Mesendoderm (in vitro differentiated cells): ENCODE results near the gene ADSL.

Source experiments
- DNase-seq: peaks from one replicate; pipeline ENCODE4 v3.0.0; 2013
- H2AK5ac ChIP-seq: 2 replicates; pipeline ENCODE4 v1.6.1; 2013; ENCODE audit warnings: low read length, inconsistent platforms
- H2BK120ac ChIP-seq: 2 replicates; pipeline ENCODE4 v1.6.1; 2013; ENCODE audit warnings: low read depth, mild to moderate bottlenecking, low read length, moderate library complexity, mixed read lengths
- H2BK15ac ChIP-seq: replicated peaks from 2 replicates; pipeline ENCODE4 v1.6.1; 2013; ENCODE audit warnings: low read depth, mild to moderate bottlenecking, moderate library complexity
- H2BK5ac ChIP-seq: 2 replicates; pipeline ENCODE4 v1.6.1; 2013; ENCODE audit warnings: low read length, inconsistent platforms
- H3K18ac ChIP-seq: 2 replicates; pipeline ENCODE4 v1.6.1; 2013; ENCODE audit warnings: mild to moderate bottlenecking, low read length, mixed read lengths
- H3K23ac ChIP-seq: one replicate; pipeline ENCODE4 v1.6.1; 2013; ENCODE audit warnings: low read length
- H3K27ac ChIP-seq: 2 replicates; pipeline ENCODE4 v1.5.1; 2013; ENCODE audit warnings: low read depth, mild to moderate bottlenecking, inconsistent platforms, low read length, moderate library complexity
- H3K27me3 ChIP-seq: 2 replicates; pipeline ENCODE4 v1.6.1; 2013; ENCODE audit warnings: low read length, control low read depth, mild to moderate bottlenecking, inconsistent platforms; ENCODE audit not compliant: insufficient read depth, poor library complexity
- H3K36me3 ChIP-seq: 2 replicates; pipeline ENCODE4 v1.6.1; 2013; ENCODE audit warnings: low read length, inconsistent platforms; ENCODE audit not compliant: control insufficient read depth, insufficient read depth
- H3K4ac ChIP-seq: one replicate; pipeline ENCODE4 v1.6.1; 2013; ENCODE audit warnings: low read depth, mild to moderate bottlenecking, low read length, moderate library complexity
- H3K4me1 ChIP-seq: 2 replicates; pipeline ENCODE4 v1.6.1; 2013; ENCODE audit warnings: low read depth, low read length, inconsistent platforms; ENCODE audit not compliant: control insufficient read depth
- H3K4me2 ChIP-seq: 2 replicates; pipeline ENCODE4 v1.6.1; 2013; ENCODE audit warnings: low read length
- H3K4me3 ChIP-seq: 2 replicates; pipeline ENCODE4 v1.5.1; 2013; ENCODE audit warnings: mild to moderate bottlenecking, low read length
- H3K56ac ChIP-seq: one replicate; pipeline ENCODE4 v1.6.1; 2013; ENCODE audit warnings: low read length
- H3K79me1 ChIP-seq: 2 replicates; pipeline ENCODE4 v1.6.1; 2013; ENCODE audit warnings: low read length, inconsistent platforms
- H3K79me2 ChIP-seq: 2 replicates; pipeline ENCODE4 v1.6.1; 2013; ENCODE audit warnings: mild to moderate bottlenecking, low read length; ENCODE audit not compliant: control insufficient read depth, insufficient read depth
- H3K9ac ChIP-seq: 2 replicates; pipeline ENCODE4 v1.6.1; 2013; ENCODE audit warnings: low read length, inconsistent platforms
- H4K5ac ChIP-seq: one replicate; pipeline ENCODE4 v1.6.1; 2013; ENCODE audit warnings: low read length
- H4K8ac ChIP-seq: one replicate; pipeline ENCODE4 v1.6.1; 2013; ENCODE audit warnings: low read depth, mild to moderate bottlenecking, control low read depth, low read length, moderate library complexity
- WGBS: extraction: QIAGEN DNeasy Blood & Tissue Kit; methylation state at CpG from one replicate; pipeline ENCODE4 v1.1.7; 2013; ENCODE audit warnings: low lambda C conversion rate, missing lambda C conversion rate; ENCODE audit not compliant: insufficient coverage; ENCODE audit errors: extremely low coverage; 5-methylcytosine and 5-hydroxymethylcytosine counted together

ADSL gene

GRCh38 chr22:40411506-40411861 lies 65.2 kb downstream of the ADSL start:
- H4K5ac ChIP-seq, result no peak overlapping the region
- no peak overlapping the region for H4K8ac ChIP-seq
- H2AK5ac ChIP-seq, result no peak overlapping the region
- no peak overlapping the region for H2BK120ac ChIP-seq
- H3K4me3 ChIP-seq, result no peak overlapping the region
- no peak overlapping the region for H3K4ac ChIP-seq
- H3K9ac ChIP-seq, result no peak overlapping the region
- no peak overlapping the region for H3K18ac ChIP-seq
- H3K23ac ChIP-seq, result no peak overlapping the region
- no peaks in the 10 kb centered on the region for H3K79me1 ChIP-seq
- no peak for DNase-seq
- WGBS, result no CpG with 5 or more reads among the region's 7 CpGs
- no peak overlapping the region for H3K4me2 ChIP-seq
- H3K79me2 ChIP-seq, result no peaks in the 10 kb centered on the region
- no peaks in the 10 kb centered on the region for H3K4me1 ChIP-seq
- no peak overlapping the region for H3K56ac ChIP-seq
- H3K27ac ChIP-seq, result no peak overlapping the region
- no peaks in the 10 kb centered on the region for H3K27me3 ChIP-seq
- H2BK5ac ChIP-seq, result no peak overlapping the region
- peaks cover 20% of the 10 kb centered on the region for H3K36me3 ChIP-seq
- H2BK15ac ChIP-seq, result no peak overlapping the region

- no peaks in the 10 kb centered on the region for H3K4me1 ChIP-seq
- H3K4ac ChIP-seq, result no peak overlapping the region
- H3K9ac ChIP-seq, result no peak overlapping the region
- H3K79me2 ChIP-seq, result no peaks in the 10 kb centered on the region
- H3K36me3 ChIP-seq, result peaks cover 18% of the 10 kb centered on the region
- H2BK15ac ChIP-seq, result no peak overlapping the region
- H3K27ac ChIP-seq, result no peak overlapping the region
- no CpG with 5 or more reads among the region's 2 CpGs for WGBS
- H3K27me3 ChIP-seq, result no peaks in the 10 kb centered on the region
- no peak overlapping the region for H3K4me3 ChIP-seq
- H3K79me1 ChIP-seq, result no peaks in the 10 kb centered on the region
- H3K4me2 ChIP-seq, result no peak overlapping the region
- DNase-seq, result no peak
- no peak overlapping the region for H3K18ac ChIP-seq
- H2BK120ac ChIP-seq, result no peak overlapping the region
- H4K8ac ChIP-seq, result no peak overlapping the region
- H2BK5ac ChIP-seq, result no peak overlapping the region
- no peak overlapping the region for H3K23ac ChIP-seq
- no peak overlapping the region for H4K5ac ChIP-seq
- no peak overlapping the region for H3K56ac ChIP-seq
- H2AK5ac ChIP-seq, result no peak overlapping the region
Measured at GRCh38 chr22:40412441-40412840, 66.1 kb downstream of the ADSL start.

DNA sequence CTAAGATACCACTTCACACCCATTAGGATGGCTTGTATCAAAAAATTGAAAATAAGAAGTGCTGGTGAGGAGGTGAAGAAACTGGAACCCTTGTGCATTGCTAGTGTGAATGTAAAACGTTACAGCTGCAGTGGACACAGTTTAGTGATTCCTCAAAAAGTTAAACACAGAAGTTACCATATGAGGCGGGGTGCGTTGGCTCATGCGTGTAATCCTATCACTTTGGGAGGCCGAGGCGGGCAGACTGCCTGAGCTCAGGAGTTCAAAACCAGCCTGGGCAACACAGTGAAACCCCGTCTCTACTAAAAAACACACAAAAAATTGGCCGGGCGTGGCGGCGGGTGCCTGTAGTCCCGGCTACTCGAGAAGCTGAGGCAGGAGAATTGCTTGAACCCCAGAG lies 67.6 kb downstream of the ADSL start:
- no peak overlapping the region for H3K4me3 ChIP-seq
- H3K27ac ChIP-seq, result no peak overlapping the region
- H3K4ac ChIP-seq, result no peak overlapping the region
- no peak overlapping the region for H3K18ac ChIP-seq
- WGBS, result no CpG with 5 or more reads among the region's 13 CpGs
- H4K5ac ChIP-seq, result no peak overlapping the region
- no peak overlapping the region for H3K23ac ChIP-seq
- no peak for DNase-seq
- no peak overlapping the region for H3K56ac ChIP-seq
- no peaks in the 10 kb centered on the region for H3K79me2 ChIP-seq
- peaks cover 15% of the 10 kb centered on the region for H3K36me3 ChIP-seq
- H2BK15ac ChIP-seq, result no peak overlapping the region
- no peak overlapping the region for H3K4me2 ChIP-seq
- H3K4me1 ChIP-seq, result no peaks in the 10 kb centered on the region
- no peak overlapping the region for H4K8ac ChIP-seq
- H2BK120ac ChIP-seq, result no peak overlapping the region
- no peaks in the 10 kb centered on the region for H3K27me3 ChIP-seq
- H3K9ac ChIP-seq, result no peak overlapping the region
- no peak overlapping the region for H2BK5ac ChIP-seq
- H3K79me1 ChIP-seq, result no peaks in the 10 kb centered on the region
- no peak overlapping the region for H2AK5ac ChIP-seq

DNA sequence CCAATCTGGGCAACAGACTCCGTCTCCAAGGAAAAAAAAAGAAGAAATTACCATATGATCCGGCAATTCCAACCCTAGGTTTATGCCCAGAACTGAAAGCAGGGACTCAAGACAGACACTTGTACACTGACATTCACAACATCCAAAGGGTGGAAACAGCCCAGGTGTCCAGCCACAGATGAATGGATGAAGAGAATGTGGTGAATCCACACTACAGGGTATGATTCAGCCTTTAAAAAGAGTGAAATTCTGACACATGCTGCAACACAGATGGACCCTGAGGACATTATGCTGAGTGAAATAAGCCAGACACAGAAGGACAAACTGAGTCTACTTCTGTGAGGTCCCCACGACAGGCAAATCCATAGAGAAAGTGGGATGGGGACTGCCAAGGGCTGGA lies 68.0 kb downstream of the ADSL start:
- no peaks in the 10 kb centered on the region for H3K27me3 ChIP-seq
- no peak overlapping the region for H4K8ac ChIP-seq
- no peaks in the 10 kb centered on the region for H3K79me2 ChIP-seq
- peaks cover 11% of the 10 kb centered on the region for H3K36me3 ChIP-seq
- H3K18ac ChIP-seq, result no peak overlapping the region
- no peak overlapping the region for H4K5ac ChIP-seq
- H3K4me1 ChIP-seq, result no peaks in the 10 kb centered on the region
- WGBS, result no CpG with 5 or more reads among the region's 3 CpGs
- no peak overlapping the region for H3K4ac ChIP-seq
- no peak overlapping the region for H2BK120ac ChIP-seq
- H3K23ac ChIP-seq, result no peak overlapping the region
- no peak overlapping the region for H3K4me3 ChIP-seq
- H2BK5ac ChIP-seq, result no peak overlapping the region
- no peak overlapping the region for H2BK15ac ChIP-seq
- H2AK5ac ChIP-seq, result no peak overlapping the region
- H3K79me1 ChIP-seq, result no peaks in the 10 kb centered on the region
- H3K9ac ChIP-seq, result no peak overlapping the region
- no peak for DNase-seq
- no peak overlapping the region for H3K4me2 ChIP-seq
- H3K56ac ChIP-seq, result no peak overlapping the region
- H3K27ac ChIP-seq, result no peak overlapping the region

- Histone ChIP-seq H3K27ac (no peak overlapping the region), H3K9ac (no peak overlapping the region), H3K4ac (no peak overlapping the region), H3K4me2 (no peak overlapping the region), H3K4me1 (no peaks in the 10 kb centered on the region), H3K79me2 (no peaks in the 10 kb centered on the region), H4K8ac (no peak overlapping the region), H3K18ac (no peak overlapping the region), H4K5ac (no peak overlapping the region), H3K23ac (no peak overlapping the region), H3K36me3 (peaks cover 9% of the 10 kb centered on the region), H3K4me3 (no peak overlapping the region), H3K56ac (no peak overlapping the region), H2BK120ac (no peak overlapping the region), H2BK15ac (no peak overlapping the region), H2AK5ac (no peak overlapping the region), H2BK5ac (no peak overlapping the region), H3K27me3 (no peaks in the 10 kb centered on the region), H3K79me1 (no peaks in the 10 kb centered on the region)
- no peak for DNase-seq
- no CpG with 5 or more reads among the region's 10 CpGs for WGBS
Measured at GRCh38 chr22:40414838-40415505, 68.7 kb downstream of the ADSL start.
